PFSK-1 (cell line): ENCODE data around the gene NDC1.

Experiments used
- POLR2AphosphoS5 ChIP-seq: IDR thresholded peaks from 2 replicates; pipeline ENCODE4 v1.6.1; 2012; ENCODE audit warnings: low read depth, mild to moderate bottlenecking, control low read depth, low read length, moderate library complexity
- SIN3A ChIP-seq: IDR thresholded peaks from 2 replicates; pipeline ENCODE4 v1.6.1; 2012; ENCODE audit warnings: mild to moderate bottlenecking, low read length, moderate library complexity, borderline replicate concordance; ENCODE audit not compliant: insufficient read depth
- TAF1 ChIP-seq: IDR thresholded peaks from 2 replicates; pipeline ENCODE4 v1.6.1; 2012; ENCODE audit warnings: low read length, control low read depth, borderline replicate concordance; ENCODE audit not compliant: insufficient read depth

DNA sequence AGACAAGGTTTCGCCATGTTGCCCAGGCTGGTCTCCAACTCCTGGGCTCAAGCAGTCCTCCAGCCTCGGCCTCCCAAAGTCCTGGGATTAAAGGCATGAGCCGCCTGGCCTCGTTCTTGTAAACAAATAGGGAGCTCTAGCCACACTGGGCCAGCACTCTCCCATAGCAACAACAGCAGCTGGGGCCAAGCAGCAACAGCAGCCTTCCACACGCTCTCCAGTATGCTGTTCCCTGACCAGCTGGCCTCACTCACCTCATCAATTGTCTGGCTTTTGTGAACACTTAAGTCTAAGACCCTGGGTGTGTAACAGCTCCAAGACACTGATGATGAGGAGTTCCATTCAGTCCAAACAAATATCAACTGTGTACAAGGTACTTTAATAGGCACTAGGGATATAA, 82.2 kb downstream of the NDC1 start:
- TF ChIP-seq TAF1, result no peak
- TF ChIP-seq POLR2AphosphoS5, result no peak
- no peak for TF ChIP-seq SIN3A
